ENCODE results near the gene GFY. TPM values are rescaled to one million over a fixed set of nuclear protein-coding genes. Genes with fewer than 3 reads are reported as not detected.

GFY gene
- total and polyA plus RNA-seq, 12 donors, result not detected

- Histone ChIP-seq H3K9me3 (replicated peaks in 1 of 3) (no peaks in the 10 kb centered on the region), H3K4me1 (replicated peaks in 1 of 2) (no peaks in the 10 kb centered on the region), H3K27ac (no peak overlapping the region), H3K36me3 (replicated peaks in 1 of 2) (no peaks in the 10 kb centered on the region), H3K27me3 (peaks cover 2% of the 10 kb centered on the region), H3K4me3 (no peak overlapping the region)
- WGBS, 4 donors, result 48 to 64% (median 52%) methylated on average over 8 to 9 of the region's 9 CpGs
- DNase-seq, result no peak
- TF ChIP-seq POLR2A (IDR thresholded peaks at IDR 0.05), result no peak
- no peak for TF ChIP-seq CTCF (IDR thresholded peaks at IDR 0.05)
- intact Hi-C loops (cut with DNase I), result loop anchor here in 1 of 2 donors (5.0 kb wide), 1 partner anchor 56 kb away; no protein-coding TSS in a partner anchor
Measured at GRCh38 chr19:49390929-49391359, 34.2 kb upstream of the GFY start.

DNA sequence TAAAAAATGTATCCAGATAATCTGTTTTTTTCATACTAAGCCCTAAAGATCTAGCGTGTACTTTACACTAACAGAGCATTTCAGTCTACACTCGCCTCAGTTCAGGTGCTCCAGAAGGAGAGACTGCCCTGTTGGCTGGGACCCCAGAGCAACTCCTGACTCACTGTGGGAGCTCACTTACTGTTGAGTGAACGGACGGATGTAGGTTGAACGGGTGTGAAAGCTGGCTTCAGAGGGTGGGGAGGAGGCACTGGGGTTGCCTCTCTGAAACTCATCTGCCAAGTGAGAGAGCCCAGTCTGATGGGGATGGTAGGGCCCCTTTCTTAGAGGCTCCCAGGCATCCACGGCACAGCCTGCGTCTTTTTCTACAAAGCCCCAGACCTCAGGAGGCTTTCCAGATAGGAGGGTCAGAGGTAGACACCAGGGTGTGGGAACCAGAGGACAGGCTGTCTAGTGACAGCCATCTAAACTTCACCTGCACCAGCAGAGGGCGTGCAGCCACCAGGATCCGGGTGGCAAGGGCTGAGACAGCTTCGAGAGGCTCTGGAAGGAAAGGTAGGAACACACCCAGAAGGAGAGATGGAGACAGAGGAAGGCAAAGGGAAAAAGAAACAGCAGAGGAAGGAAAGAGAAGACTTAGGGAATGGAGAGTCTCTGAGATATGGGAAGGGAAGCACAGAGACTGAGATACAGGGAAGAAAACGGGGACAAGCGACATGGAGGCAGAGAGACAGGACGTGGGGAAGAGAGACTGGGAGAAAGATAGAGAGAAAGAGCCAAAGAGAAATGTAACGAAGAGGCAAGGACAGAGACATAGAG is 33.4 kb upstream of the GFY start:
- Histone ChIP-seq H3K27ac (no peak overlapping the region), H3K27me3 (peaks cover 2% of the 10 kb centered on the region), H3K36me3 (replicated peaks in 1 of 2) (no peaks in the 10 kb centered on the region), H3K4me3 (no peak overlapping the region), H3K4me1 (replicated peaks in 1 of 2) (no peaks in the 10 kb centered on the region), H3K9me3 (replicated peaks in 1 of 3) (no peaks in the 10 kb centered on the region)
- peak; percentile 78 to 84 (median 80) for DNase-seq
- TF ChIP-seq CTCF (IDR thresholded peaks at IDR 0.05) (peak; percentile 69 to 93 (median 86)), POLR2A (IDR thresholded peaks at IDR 0.05) (no peak)
- intact Hi-C loops (cut with DNase I), result loop anchor here in 1 of 2 donors (5.0 kb wide), 1 partner anchor 56 kb away; no protein-coding TSS in a partner anchor
- 20 to 24% (median 22%) methylated on average over 13 to 14 of the region's 14 CpGs for WGBS, 4 donors

- no peak for DNase-seq
- no peaks in the 10 kb centered on the region for H3K36me3 ChIP-seq (replicated peaks in 1 of 2)
- H3K4me1 ChIP-seq (replicated peaks in 1 of 2), result no peaks in the 10 kb centered on the region
- 55 to 64% (median 60%) methylated on average over 4 to 5 of the region's 5 CpGs for WGBS, 4 donors
- H3K4me3 ChIP-seq, result no peak overlapping the region
- TF ChIP-seq CTCF (IDR thresholded peaks at IDR 0.05), result no peak
- no peak for TF ChIP-seq POLR2A (IDR thresholded peaks at IDR 0.05)
- H3K9me3 ChIP-seq (replicated peaks in 1 of 3), result no peaks in the 10 kb centered on the region
- peaks cover 2% of the 10 kb centered on the region for H3K27me3 ChIP-seq
- no peak overlapping the region for H3K27ac ChIP-seq
- intact Hi-C loops (cut with DNase I), result loop anchor here (2.0 to 5.0 kb wide), 2 partner anchors 45 to 53 kb away; no protein-coding TSS in a partner anchor
Measured at GRCh38 chr19:49393881-49394280, 31.3 kb upstream of the GFY start.

- Histone ChIP-seq H3K27ac (no peak overlapping the region), H3K4me1 (replicated peaks in 1 of 2) (no peaks in the 10 kb centered on the region), H3K9me3 (replicated peaks in 1 of 3) (no peaks in the 10 kb centered on the region), H3K36me3 (replicated peaks in 1 of 2) (no peaks in the 10 kb centered on the region), H3K4me3 (no peak overlapping the region), H3K27me3 (peaks cover 2% of the 10 kb centered on the region)
- intact Hi-C loops (cut with DNase I), result loop anchor here in 1 of 2 donors (2.0 kb wide), 1 partner anchor 43 kb away; no protein-coding TSS in a partner anchor
- TF ChIP-seq POLR2A (IDR thresholded peaks at IDR 0.05), result no peak
- no peak for TF ChIP-seq CTCF (IDR thresholded peaks at IDR 0.05)
- DNase-seq, result no peak
- WGBS, 4 donors, result 72 to 79% (median 76%) methylated on average over 11 to 15 of the region's 15 CpGs
Measured at GRCh38 chr19:49395581-49396407, 29.4 kb upstream of the GFY start.

Data from adrenal gland (tissue), 12 donors.